NCI-H82 treated with DMSO at 0.1 percent for 48 hours (cell line): ENCODE data around the gene XAGE1B.
"Not testable (repeated sequence)": the region's sequence is repeated elsewhere in the genome, so short reads cannot be mapped to it uniquely, and the experiment has no call there.

Experiments used
- DNase-seq: peaks from one replicate; lab custom pipeline; 2025; ENCODE audit not compliant: unreplicated experiment; lab: John Stamatoyannopoulos, UW

Gene XAGE1B, protein sequence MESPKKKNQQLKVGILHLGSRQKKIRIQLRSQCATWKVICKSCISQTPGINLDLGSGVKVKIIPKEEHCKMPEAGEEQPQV

DNA sequence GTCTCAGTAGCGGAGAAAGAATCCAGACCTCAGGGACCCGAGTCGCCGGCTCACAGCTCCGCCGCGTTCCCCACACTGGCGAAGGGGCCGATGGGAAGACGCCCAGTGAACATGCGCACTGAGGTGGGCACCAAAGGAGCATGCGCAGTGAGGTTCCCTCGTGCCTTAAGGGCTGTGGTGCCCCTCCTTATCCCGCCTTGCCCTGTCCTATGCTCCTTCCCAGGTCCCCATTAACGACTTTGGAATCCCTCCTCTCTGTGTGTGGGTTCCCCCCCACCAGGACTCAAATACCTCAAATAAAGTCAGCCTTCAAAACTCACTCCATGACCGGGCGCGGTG lies at the start of gene XAGE1B:
XAGE1B (minus strand) TSS at position 77 of the 339 bp plus-strand sequence. CDS start 1,536 bp downstream, outside the sequence.
- not testable (repeated sequence) for DNase-seq

DNA sequence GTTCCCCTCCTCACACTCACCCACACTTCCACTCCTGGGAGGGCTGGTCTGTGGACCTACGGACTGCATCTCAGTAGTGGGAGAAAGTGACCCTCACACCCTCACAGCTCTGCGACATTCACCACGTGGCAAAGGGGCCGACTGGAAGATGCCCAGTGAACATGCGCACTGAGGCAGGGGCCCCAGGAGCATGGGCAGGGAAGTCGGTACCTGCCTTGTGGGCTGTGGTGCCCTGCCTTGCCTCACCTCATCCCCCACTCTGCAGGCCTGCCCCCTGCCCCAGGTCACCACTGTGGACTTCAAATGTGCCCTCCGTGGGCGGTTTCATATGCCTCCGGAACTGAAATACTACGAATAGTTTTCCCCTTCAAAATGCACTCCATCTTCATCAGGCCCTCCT lies 46.2 kb upstream of the XAGE1B start:
- no peak for DNase-seq

DNA sequence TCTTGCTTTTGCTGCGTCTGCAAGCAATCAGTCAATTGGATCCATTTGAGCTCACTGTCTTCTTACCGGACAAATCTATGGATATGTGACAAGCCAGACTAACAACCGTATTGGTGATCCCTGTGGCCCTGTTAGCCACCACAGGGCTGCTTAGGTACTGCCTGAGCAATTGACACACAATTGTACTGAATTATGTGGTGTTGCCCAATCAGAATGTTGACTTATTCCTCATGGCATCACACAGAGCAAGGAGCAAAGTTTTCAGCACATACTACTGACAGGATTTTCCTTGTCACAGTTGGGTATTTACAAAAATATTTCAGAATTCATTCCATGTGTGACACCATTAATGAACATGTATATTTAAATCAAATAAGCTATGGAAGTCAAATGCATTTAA lies 41.3 kb upstream of the XAGE1B start:
- DNase-seq: no peak

DNA sequence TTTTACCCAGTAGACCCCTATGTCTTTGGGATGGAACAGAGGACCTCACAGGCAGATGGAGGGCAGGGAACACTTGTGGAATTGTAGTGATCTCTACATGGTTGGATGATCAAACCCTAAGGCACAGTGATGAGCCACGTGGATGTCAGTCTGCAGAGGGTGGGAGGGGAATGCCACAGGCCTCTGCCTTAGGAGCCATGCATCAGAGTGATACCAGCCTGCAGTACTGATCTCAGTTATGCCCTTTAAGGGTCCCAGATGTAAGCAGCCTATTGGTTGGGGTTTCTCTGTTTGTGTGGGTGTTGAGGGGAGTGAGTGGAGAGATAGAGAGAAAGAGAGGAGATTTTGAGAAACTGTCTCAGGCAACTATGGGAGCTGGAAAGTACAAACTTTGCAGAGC lies 39.9 kb upstream of the XAGE1B start:
- DNase-seq: no peak

DNA sequence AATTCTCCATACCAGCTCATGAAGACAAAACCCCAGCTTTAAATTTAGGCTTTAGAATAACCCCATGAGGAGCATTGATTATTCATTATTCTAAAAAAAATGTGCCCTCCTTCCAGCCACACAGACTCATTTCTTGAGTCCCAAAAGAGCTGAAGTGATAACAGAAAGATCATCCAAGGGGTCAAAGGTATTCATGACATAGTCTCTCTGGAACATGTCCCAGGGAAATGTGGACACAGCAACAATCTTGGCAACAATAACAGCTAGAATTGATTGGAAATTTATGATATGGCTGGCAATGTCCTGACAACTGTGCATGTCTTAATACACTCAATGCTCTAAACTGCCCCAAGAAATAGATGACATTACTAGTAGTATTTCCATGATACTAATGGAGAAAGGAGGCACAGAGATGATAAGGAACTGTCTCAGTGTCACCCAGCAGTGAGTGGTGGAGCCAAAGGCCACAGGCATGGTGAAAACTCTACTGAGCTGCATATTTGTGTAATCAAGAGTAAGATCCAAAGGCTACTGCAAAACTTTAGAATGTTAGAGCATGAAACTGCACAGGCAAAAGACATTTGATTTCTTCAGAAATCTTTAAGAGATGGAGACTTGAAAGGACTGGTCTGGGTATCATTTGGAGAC lies 37.3 kb upstream of the XAGE1B start:
- no peak for DNase-seq

DNA sequence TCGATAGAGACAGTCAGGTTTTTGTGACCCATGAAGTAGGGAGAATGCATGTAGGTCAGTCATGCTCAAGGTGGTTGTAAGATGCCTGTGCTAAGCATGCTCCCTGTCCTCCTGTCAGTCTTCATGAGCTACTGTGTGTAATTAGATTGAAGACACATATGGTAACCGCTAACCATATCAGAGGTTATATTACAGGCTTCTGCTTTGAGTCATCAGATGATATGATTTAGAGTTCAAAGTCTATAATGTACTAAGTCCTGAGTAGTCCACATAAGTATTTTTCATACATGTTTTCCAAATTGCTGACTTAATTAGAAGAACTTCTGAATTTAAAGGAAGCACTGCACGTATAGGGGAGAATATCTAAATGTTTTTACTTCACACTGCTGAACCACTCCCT lies 31.9 kb upstream of the XAGE1B start:
- DNase-seq: not testable (repeated sequence)

DNA sequence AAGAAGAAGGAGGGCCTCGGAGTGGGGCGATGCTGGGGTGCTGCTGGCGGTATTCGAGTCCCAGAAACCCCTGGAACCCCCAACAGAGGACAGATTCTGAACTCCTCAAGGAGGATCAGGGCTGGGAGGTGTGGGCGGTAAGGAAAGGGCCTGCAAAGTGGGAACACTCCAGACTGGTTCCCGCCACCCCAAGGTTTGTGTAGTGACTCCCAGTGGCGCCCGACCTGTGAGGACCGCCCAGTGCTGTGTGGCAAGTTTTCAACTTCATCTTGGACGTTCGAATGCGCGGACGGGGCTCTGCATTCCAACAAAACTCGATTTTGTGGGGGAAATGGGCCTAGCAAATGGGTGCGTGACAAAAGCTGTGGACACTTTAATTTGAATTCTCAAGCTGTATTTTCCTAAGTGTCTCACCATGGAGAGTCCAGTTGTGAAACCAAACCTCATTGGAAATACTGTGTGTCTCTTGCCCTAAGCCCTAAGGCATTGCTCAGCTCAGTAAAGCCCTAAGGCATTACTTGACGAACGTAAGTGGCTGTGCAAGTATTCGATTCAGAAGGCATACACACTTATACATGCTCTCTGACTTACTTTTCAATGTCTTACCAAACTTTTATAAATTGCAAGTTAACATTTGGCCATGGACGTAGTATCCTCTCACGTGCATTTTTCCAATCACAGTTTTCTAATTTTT lies 27.4 kb upstream of the XAGE1B start:
- no peak for DNase-seq

DNA sequence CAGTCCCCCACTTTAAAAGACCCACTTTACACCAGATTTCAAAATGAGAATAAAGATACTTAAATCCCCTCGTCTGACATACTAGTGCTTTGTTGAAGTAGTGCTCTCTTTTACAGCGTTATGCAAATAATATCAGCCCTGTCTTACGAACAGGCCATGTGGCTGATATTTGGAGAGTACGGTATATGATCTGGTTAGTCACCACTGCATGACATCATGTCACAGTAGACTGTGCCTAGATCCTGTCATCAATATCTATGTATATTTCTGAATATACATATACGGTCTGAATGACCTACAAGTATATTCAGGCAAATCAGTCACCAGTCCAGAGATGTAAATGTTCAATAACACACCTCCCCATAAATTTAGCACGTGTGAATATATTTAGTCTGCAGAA lies 25.4 kb upstream of the XAGE1B start:
- no peak for DNase-seq

DNA sequence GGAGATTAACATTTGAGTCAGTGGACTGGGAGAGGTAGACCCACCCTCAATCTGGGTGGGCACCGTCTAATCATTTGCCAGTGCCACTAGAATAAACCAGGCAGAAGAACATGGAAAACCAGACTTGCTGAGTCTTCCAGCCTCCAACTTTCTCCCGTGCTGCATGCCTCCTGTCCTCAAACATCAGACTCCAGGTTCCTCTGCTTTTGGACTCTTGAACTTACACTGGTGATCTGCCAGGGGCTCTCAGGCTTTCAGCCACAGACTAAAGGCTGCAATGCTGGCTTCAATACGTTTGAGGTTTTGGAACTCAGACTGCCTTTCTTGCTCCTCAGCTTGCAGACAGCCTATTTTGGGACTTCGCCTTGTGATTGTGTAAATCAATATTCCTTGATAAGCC lies 24.2 kb upstream of the XAGE1B start:
- not testable (repeated sequence) for DNase-seq

DNA sequence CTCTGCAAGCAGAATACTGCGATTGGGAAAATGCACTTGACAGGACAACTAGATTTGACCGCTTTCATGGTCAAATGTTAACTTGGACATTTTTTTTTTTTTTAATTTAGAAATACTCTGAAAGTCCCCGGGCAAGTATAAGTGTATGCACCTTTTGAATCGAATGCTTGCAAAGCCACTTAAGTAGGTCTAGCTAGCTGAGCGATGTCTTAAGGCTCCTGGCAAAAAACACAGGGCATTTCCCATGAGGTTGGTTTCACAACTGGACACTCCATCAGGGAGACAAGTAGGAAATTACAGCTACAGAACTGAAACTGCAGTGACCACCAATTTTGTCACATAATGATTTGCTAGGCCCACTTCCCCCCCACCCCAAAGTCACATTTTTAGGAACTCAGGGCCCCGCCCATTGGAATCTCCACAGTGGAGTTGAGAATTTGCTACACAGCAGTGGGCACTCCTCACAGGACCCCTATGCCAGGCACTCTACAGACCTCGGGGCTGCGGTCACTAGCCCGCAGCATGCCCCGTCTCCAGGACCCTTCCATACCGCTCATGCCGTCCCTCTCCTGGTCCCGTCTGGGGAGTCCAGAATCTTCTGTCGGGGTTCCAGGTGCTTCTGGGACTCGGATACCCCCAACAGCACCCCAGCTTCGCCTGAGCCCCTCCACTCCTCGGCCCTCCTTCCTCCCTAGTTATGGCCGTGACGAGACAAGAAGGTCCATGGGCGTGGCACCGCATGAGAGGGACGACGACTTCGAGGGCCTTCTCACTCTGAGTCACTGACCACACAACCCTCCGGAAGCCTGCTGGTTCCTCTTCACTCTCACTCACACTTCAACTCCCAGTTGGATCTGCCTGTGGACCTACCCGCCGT lies 515 bp downstream of the XAGE1B start:
- DNase-seq: not testable (repeated sequence)

DNA sequence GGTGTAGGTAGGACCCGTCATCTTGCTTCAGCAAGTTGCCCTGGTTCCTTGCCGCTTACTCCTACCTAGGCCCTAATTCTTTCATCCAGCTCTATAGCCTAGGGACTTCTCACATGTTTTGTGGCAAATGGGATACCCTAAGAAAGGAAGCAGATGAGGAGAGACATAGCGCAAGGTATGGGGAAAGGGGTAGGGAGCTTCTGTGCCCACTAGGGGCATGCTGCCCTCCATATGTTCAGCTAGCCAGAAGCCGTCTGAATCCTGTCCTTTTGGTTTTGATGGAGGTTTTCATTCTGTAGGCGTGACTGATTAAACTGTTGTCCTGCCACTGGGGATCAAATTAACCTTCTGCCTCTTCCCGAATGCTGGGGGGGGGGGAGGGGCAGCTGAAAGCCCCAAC lies 5.7 kb downstream of the XAGE1B start:
- DNase-seq: not testable (repeated sequence)

DNA sequence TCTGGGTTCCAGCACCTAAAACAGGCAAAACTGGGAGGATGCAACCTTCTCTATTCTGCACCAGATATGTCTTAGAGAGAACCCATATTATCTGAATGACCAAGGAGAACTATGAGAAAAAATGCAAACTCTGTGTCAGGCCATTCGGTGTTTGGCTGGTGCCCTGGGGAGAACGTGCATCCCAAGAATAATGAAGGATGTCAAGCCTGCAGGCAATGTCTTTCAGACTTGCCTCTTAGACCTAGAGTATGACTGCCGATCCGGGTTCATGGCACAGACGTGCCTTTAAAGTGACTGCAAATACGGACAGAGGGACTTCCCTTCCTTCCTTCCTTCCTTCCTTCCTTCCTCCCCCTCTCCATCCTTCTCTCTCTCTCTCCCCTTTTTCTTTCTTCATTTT lies 6.9 kb downstream of the XAGE1B start:
- no peak for DNase-seq

DNA sequence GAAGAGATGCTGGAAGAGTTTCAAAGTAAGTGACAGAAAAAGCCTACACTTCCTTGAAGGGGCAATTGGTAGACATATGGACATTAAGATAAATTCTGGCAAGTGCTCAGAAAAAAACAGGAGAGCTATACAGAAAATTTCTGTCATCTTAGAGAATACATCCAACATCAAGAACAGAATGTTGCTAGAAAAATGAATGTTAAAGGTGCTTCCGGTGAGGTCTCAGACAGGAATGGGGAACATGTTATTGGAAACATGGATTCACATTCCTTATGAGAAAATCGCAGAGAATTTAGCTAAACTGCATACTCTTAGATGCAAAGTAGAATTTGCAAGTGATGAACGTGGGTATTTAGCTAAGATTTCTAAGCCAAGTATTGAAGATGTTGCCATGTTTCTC lies 9.5 kb downstream of the XAGE1B start:
- no peak for DNase-seq

DNA sequence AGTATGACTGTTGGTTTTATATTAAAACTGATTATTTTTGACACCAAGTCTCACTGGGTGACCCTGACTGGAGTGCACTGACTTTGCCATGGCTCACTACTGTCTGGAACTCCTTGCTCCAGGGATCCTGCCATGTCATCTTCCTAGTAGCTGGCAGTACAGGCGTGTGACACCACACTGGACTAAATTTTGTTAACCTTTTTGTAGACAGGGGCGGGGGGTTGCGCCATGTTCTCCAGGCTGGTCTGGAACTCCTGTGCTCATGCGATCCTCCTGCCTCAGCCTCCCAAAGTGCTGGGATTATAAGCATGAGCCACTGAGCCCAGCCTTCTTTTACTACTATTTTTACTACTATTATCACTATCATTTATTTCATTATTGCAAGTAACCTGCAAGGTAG lies 12.3 kb downstream of the XAGE1B start:
- DNase-seq: no peak

DNA sequence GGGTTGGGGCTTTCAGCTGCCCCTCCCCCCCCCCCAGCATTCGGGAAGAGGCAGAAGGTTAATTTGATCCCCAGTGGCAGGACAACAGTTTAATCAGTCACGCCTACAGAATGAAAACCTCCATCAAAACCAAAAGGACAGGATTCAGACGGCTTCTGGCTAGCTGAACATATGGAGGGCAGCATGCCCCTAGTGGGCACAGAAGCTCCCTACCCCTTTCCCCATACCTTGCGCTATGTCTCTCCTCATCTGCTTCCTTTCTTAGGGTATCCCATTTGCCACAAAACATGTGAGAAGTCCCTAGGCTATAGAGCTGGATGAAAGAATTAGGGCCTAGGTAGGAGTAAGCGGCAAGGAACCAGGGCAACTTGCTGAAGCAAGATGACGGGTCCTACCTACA lies 15.5 kb downstream of the XAGE1B start:
- DNase-seq: not testable (repeated sequence)

DNA sequence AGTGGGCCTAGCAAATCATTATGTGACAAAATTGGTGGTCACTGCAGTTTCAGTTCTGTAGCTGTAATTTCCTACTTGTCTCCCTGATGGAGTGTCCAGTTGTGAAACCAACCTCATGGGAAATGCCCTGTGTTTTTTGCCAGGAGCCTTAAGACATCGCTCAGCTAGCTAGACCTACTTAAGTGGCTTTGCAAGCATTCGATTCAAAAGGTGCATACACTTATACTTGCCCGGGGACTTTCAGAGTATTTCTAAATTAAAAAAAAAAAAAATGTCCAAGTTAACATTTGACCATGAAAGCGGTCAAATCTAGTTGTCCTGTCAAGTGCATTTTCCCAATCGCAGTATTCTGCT lies 20.5 kb downstream of the XAGE1B start:
- not testable (repeated sequence) for DNase-seq

DNA sequence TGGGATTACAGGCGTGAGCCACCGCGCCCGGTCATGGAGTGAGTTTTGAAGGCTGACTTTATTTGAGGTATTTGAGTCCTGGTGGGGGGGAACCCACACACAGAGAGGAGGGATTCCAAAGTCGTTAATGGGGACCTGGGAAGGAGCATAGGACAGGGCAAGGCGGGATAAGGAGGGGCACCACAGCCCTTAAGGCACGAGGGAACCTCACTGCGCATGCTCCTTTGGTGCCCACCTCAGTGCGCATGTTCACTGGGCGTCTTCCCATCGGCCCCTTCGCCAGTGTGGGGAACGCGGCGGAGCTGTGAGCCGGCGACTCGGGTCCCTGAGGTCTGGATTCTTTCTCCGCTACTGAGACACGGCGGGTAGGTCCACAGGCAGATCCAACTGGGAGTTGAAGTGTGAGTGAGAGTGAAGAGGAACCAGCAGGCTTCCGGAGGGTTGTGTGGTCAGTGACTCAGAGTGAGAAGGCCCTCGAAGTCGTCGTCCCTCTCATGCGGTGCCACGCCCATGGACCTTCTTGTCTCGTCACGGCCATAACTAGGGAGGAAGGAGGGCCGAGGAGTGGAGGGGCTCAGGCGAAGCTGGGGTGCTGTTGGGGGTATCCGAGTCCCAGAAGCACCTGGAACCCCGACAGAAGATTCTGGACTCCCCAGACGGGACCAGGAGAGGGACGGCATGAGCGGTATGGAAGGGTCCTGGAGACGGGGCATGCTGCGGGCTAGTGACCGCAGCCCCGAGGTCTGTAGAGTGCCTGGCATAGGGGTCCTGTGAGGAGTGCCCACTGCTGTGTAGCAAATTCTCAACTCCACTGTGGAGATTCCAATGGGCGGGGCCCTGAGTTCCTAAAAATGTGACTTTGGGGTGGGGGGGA lies 21.1 kb downstream of the XAGE1B start, which contains the start of gene XAGE1A:
XAGE1A (plus strand) TSS at position 264 of the 874 bp plus-strand sequence. CDS start 1,554 bp downstream, outside the sequence.
- DNase-seq: not testable (repeated sequence)

DNA sequence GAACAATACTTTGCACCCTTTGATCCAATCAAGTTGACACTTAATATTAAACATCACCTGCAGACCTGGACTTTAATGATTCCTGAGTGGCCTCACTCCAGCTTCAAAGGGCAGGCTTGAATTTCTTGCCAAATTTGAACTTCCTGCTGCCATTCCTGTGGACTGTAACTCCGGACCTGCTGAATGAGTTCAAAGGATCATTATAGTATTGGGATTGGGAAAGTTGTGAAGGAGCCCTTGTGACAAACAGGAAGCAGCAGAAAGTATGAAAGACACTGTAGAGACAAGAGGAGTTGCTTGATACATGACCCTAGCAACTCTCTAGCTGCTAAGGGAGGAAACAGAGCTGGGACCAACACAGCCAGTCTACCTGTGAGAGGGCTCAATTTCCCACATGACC lies 45.6 kb downstream of the XAGE1B start:
- not testable (repeated sequence) for DNase-seq
